ENCODE measurements around the gene COL27A1. TPM values are rescaled to one million over a fixed set of nuclear protein-coding genes. Genes with fewer than 3 reads are reported as not detected.

Gene COL27A1
- total RNA-seq, 1 donor from 2014 or later = 0.41 TPM

- no peak for DNase-seq (ENCODE audit: low spot score in 2 of 2)
- FAIRE-seq = no peak
Measured at GRCh38 chr9:114165407-114166102, 10.2 kb downstream of the COL27A1 start.

GRCh38 chr9:114166103-114166470 lies 10.8 kb downstream of the COL27A1 start:
- DNase-seq (ENCODE audit: low spot score in 2 of 2) = no peak

GRCh38 chr9:114166614-114167572 lies 11.6 kb downstream of the COL27A1 start:
- DNase-seq (ENCODE audit: low spot score in 2 of 2) = no peak
- FAIRE-seq = no peak

More at GRCh38 chr9:114166103-114166470, 10.8 kb downstream of the COL27A1 start:
- no peak for FAIRE-seq

- FAIRE-seq (no peak), DNase-seq (ENCODE audit: low spot score in 2 of 2) (no peak)
Measured at GRCh38 chr9:114167591-114168091, 12.3 kb downstream of the COL27A1 start.

- FAIRE-seq (no peak), DNase-seq (ENCODE audit: low spot score in 2 of 2) (no peak)
Measured at GRCh38 chr9:114168281-114169028, 13.1 kb downstream of the COL27A1 start.

GRCh38 chr9:114169029-114169951 lies 14.0 kb downstream of the COL27A1 start:
- DNase-seq (ENCODE audit: low spot score in 2 of 2) = no peak
- FAIRE-seq = no peak

- DNase-seq (ENCODE audit: low spot score in 2 of 2) = no peak
- FAIRE-seq = no peak
Measured at GRCh38 chr9:114169952-114170770, 14.8 kb downstream of the COL27A1 start.

GRCh38 chr9:114170771-114171461 lies 15.6 kb downstream of the COL27A1 start:
- DNase-seq (ENCODE audit: low spot score in 2 of 2) (no peak), FAIRE-seq (no peak)

- DNase-seq (ENCODE audit: low spot score in 2 of 2) = no peak
- no peak for FAIRE-seq
Measured at GRCh38 chr9:114171500-114171899, 16.2 kb downstream of the COL27A1 start.

- FAIRE-seq (no peak), DNase-seq (ENCODE audit: low spot score in 2 of 2) (no peak)
Measured at GRCh38 chr9:114172981-114173833, 17.9 kb downstream of the COL27A1 start.

GRCh38 chr9:114174557-114174875 lies 19.2 kb downstream of the COL27A1 start:
- DNase-seq (ENCODE audit: low spot score in 2 of 2) = no peak
- FAIRE-seq = no peak

GRCh38 chr9:114174876-114175771 lies 19.8 kb downstream of the COL27A1 start:
- DNase-seq (ENCODE audit: low spot score in 2 of 2) (no peak), FAIRE-seq (no peak)

- FAIRE-seq = no peak
- no peak for DNase-seq (ENCODE audit: low spot score in 2 of 2)
Measured at GRCh38 chr9:114176624-114177291, 21.4 kb downstream of the COL27A1 start.

- no peak for FAIRE-seq
- DNase-seq (ENCODE audit: low spot score in 2 of 2) = no peak
Measured at GRCh38 chr9:114177423-114178064, 22.2 kb downstream of the COL27A1 start.

GRCh38 chr9:114178076-114178475 lies 22.7 kb downstream of the COL27A1 start:
- no peak for DNase-seq (ENCODE audit: low spot score in 2 of 2)
- no peak for FAIRE-seq
